Hypothalamus (tissue), 51 donors: ENCODE data around the gene PLXDC1.
A peak's percentile ranks its signal among the peaks of the same experiment; 100 is the strongest.
"Not testable (repeated sequence)": the region's sequence is repeated elsewhere in the genome, so short reads cannot be mapped to it uniquely, and the experiment has no call there.

Source experiments
- DNase-seq, 51 donors: peaks; one replicate each; lab custom pipeline; 2025; lab: John Stamatoyannopoulos, UW

The PLXDC1 gene

DNA sequence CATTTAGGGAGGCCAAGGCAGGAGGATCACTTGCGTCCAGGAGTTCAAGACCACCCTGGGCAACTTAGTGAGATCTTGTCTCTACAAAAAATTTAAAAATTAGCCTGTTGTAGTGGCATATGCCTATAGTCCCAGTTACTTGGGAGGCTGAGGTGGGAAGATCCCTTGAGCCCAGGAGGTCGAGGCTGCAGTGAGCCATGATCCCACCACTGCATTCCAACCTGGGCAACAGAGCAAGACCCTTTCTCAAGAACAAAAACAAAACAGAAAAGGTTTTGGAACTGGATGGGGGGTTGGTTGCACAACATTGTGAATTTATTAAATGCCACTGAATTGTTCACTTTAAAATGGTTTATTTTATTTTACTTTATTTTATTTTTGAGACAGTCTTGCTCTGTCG, 21.2 kb downstream of the PLXDC1 start:
- DNase-seq: no peak

GRCh38 chr17:39129544-39129943, 21.9 kb downstream of the PLXDC1 start:
- DNase-seq: not testable (repeated sequence)

GRCh38 chr17:39126436-39126835, 25.0 kb downstream of the PLXDC1 start:
- no peak for DNase-seq

GRCh38 chr17:39125143-39125875, 26.1 kb downstream of the PLXDC1 start:
- no peak for DNase-seq

DNA sequence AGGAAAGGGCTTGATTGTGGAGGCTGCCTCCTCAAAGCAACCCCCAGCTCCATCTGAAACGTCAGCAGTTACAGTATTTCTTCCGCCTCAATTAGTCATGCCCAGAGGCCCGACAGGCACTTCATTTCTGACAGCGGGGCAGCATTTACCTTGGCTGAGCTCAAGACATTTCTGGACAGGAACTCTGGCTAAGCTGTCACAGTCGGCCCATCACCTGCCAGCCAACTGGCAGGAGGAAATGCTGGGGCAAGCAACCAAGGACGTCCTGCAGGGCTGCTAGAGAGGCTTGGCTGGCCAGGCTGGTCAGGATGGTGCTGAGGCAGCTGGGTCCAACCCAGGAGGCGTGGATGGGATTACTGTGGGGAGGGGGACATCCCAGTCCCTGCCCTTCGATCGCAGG, 27.8 kb downstream of the PLXDC1 start:
- DNase-seq: peak in 4 of 51 donors; percentile 7 to 30 (median 10)

DNA sequence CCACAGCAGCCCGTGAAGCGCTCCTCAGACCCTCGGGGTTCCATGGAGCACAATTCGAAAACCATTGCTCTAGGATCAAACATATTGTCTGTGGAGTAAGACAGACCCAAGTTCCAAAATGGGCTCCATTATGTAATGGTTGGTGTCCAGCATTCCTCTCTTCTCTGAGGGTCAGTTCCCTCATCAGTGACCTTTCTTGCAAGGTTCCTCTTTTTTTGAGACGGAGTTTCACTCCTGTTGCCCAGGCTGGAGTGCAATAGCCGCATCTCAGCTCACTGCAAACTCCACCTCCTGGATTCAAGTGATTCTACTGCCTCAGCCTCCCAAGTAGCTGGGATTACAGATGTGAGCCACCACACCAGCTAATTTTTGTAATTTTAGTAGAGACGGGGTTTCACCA, 28.4 kb downstream of the PLXDC1 start:
- DNase-seq: peak in 1 of 51 donors; percentile 4

DNA sequence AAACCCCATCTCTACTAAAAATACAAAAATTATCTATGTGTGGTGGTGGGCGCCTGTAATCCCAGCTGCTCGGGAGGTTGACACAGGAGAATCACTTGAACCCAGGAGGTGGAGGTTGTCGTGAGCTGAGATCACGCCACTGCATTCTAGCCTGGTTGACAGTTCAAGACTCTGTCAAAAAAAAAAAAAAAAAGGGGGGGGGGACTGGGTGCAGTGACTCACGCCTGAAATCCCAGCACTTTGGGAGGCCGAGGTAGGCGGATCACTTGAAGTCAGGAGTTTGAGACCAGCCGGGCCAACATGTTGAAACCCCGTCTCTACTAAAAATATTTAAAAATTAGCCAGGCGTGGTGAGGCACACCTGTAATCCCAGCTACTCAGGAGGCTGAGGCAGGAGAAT, 29.5 kb downstream of the PLXDC1 start:
- not testable (repeated sequence) for DNase-seq

GRCh38 chr17:39118674-39119419, 32.6 kb downstream of the PLXDC1 start:
- DNase-seq: peak in 1 of 51 donors; percentile 17

GRCh38 chr17:39116224-39116623, 35.2 kb downstream of the PLXDC1 start:
- peak in 1 of 51 donors; percentile 68 for DNase-seq

- DNase-seq: no peak
Measured at GRCh38 chr17:39115135-39115534, 36.3 kb downstream of the PLXDC1 start.

DNA sequence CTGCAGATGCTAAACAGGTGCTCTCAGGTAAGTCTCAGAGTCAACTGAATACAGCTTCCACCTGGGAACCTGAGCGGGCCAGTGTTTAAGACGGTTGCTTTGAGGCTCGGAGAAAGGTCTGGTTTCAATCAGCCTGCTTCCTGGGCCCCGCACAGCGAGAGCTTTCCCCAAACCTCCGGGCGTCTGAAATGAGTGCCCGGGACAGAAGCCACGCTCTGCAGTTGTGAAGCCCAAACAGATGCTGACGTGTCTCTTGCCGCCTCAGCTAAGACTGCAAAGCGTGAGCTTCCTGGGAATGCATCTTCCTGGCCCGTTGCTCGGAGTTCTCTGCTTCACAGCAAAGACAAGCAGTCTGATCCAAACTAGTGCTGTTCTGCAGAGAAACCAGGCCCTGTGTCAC, 36.7 kb downstream of the PLXDC1 start:
- DNase-seq: no peak

DNA sequence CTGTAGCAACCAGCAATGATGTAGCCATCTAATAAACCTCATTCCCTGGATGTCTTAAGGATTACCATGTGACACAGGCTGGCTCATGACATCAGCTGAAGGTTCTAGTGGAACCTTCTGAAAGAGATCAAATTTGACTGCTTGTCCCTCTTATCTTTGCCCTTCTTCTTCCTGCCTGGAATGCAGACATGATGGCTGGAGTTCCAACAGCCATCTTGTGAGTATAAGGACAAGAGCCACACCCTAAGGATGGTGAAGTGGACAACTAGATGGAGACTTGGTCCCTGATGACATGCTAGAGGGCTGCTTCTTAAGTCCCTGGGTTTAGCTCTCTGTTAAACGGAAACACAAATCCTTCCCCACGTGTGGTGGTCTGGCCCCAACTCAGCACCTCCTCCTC, 37.6 kb downstream of the PLXDC1 start:
- DNase-seq: no peak

DNA sequence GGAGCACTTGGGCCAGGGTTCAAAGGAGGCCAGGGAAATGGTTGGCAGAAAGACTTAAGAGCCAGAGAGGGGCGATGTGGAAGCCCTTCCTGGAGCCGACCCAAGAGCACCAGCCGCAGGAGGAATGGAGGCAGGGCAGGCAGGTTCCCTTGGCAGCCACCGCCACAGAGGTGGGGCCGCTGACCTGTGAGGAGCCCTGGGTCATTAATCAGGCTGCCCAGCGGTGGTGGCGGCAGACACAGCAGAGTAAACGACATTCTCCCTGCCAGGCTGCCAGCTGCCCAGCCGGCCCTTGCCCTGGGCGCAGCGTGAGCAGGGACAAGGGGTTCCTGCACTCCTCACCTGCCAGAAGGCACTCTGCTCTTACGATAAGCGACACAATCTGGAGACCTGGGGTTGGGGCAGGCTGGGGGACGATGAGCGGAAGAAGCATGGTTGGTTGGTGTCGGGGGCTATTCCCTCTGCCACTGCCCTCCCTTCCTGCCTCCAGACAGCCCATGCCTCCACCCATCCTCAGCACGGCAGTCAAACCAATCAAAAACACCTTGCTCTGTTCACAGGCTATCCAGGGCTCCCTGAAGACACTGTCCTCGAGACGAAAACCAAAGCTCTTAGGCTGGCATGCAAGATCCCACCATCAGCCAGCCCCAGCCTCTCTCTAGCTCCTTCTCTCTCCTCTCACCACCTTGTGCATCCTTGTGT, 40.9 kb downstream of the PLXDC1 start:
- no peak for DNase-seq

GRCh38 chr17:39108461-39109375, 42.7 kb downstream of the PLXDC1 start:
- no peak for DNase-seq

DNA sequence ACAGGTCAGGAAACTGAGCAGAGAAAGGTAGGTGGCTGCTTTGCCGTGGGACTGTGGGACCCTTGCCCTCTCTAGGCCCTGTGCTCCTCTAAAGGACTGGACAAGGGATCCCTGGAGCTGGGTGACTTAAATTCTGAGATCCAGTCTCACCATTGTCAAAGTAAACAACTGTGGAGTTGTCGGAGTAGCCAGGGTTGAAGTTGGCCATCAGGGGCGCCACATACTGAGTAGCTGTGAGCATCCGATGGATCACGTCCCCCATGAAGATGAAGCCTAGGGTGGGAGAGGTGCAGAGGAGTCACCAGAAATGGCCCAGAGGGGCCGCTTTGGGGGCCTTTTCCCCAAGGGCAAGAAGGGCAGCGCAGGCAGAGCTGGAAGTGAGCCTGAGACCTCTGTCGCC, 43.5 kb downstream of the PLXDC1 start:
- DNase-seq: no peak

DNA sequence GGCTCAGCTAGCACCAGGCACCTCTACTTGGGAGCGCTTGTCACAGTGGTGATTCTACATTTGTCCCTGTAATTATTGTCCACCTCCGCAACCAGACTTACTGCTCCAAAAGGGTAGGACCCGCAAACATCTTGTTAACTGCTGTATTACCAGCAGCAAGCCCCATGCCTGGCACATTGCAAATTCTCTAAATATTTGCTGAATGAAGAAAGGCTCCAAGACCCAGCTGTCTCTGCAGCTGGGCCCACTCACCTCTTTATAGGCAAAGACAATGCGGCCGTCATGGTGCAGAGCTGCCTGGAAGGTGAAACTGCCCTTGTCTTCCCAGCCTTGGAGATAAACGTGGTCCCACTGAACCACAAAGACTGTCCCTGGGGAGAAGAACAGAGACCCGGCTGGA, 44.3 kb downstream of the PLXDC1 start:
- DNase-seq: no peak

DNA sequence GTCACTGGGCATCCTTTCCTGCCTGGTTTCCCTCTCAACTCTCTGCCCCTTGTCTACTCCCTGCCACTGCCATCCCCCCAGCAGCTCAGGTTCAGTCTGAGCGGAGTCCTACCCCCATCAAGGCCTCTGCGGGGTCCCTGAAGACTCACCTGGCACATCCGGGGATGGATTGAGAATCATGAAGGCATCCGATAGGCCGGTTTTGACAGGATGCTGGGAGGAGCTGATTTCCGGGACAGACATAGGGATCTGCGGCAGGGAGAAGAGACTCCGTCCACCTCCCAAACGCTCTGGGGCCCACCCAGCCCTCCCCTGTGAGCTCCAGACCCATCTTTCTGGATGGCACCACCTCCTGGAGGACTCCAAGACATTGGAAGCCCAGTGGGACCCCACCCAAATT, 45.7 kb downstream of the PLXDC1 start:
- no peak for DNase-seq

DNA sequence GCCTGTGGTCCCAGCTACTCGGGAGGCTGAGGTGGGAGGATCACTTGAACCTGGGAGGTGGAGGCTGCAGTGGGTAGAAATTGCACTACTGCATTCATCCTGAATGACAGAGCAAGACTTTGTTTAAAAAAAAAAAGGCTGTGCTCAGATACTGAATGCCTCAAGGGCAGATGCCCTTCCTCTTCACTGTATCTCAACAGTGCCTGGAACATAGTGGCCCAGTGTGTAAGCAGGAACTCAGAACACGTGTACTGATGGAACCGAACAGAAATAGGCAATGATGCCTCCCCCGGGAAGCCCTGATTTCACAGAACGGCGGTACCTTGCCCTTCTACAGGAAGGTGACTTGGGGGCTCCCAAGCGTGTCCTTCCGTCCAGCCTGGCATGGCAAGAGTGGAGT, 46.8 kb downstream of the PLXDC1 start:
- DNase-seq: no peak

GRCh38 chr17:39104046-39104445, 47.4 kb downstream of the PLXDC1 start:
- DNase-seq: no peak

- DNase-seq: no peak
Measured at GRCh38 chr17:39101091-39101490, 50.3 kb downstream of the PLXDC1 start.

DNA sequence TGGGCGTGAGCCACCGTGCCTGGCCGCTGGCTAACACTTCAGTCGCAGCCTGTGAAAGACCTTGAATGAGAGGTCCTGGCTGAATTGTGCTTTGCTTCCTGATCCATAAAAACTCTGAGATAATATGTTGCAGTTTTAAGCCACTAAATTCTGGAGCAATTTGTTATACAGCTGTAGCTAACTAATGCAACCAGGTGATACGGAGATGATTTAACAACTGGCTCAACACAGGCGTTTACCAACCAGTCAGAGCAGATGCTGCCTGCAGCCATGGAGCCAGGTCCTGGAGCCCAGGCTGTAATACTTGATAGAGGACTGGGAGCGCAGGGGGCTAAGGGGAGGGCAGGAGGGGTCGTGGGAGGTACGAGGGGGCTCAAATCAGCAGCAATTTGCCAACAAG, 50.9 kb downstream of the PLXDC1 start:
- no peak for DNase-seq
